SU-DHL-6 (cell line): ENCODE results near the gene ADAMTS12.

Experiments used
- H2AFZ ChIP-seq: fragments of 200-600 bp; sonication (generic); 2 replicates; pipeline ENCODE4 v1.6.1; 2014; ENCODE audit warnings: low read depth, mild to moderate bottlenecking, moderate library complexity, mixed read lengths, antibody characterized with exemption, low read length; ENCODE audit not compliant: severe bottlenecking
- H3F3A ChIP-seq: fragments of 200-600 bp; shearing (Covaris generic); 2 replicates; pipeline ENCODE4 v1.6.0; 2016; ENCODE audit warnings: antibody characterized with exemption, mild to moderate bottlenecking; ENCODE audit not compliant: insufficient read depth
- H3K27ac ChIP-seq: fragments of 200-600 bp; sonication (generic); 2 replicates; pipeline ENCODE4 v1.5.1; 2016; ENCODE audit warnings: low read depth, mild to moderate bottlenecking, low read length, moderate library complexity, mixed read lengths
- H3K27me3 ChIP-seq: fragments of 200-600 bp; sonication (generic), shearing (Covaris generic); 2 replicates; pipeline ENCODE4 v1.6.0; 2014; ENCODE audit warnings: mild to moderate bottlenecking, low read length
- H3K36me3 ChIP-seq: fragments of 200-600 bp; sonication (generic); 2 replicates; pipeline ENCODE4 v1.6.1; 2014; ENCODE audit warnings: mild to moderate bottlenecking, low read length, mixed read lengths
- H3K4me2 ChIP-seq: fragments of 300-600, 200-600 bp; shearing (Covaris generic), sonication (generic); 2 replicates; pipeline ENCODE4 v1.6.0; 2014; ENCODE audit warnings: low read length, low read depth, mild to moderate bottlenecking; ENCODE audit not compliant: poor library complexity, severe bottlenecking
- H3K4me3 ChIP-seq: fragments of 200-600 bp; sonication (generic); 2 replicates; pipeline ENCODE4 v1.5.1; 2014; ENCODE audit warnings: antibody characterized with exemption, low read length, mild to moderate bottlenecking, mixed read lengths; ENCODE audit not compliant: insufficient read depth, poor library complexity, severe bottlenecking
- H3K79me2 ChIP-seq: fragments of 200-600 bp; sonication (generic); 2 replicates; pipeline ENCODE4 v1.6.1; 2014; ENCODE audit warnings: mild to moderate bottlenecking, low read length, moderate library complexity; ENCODE audit not compliant: insufficient read depth
- H3K9ac ChIP-seq: fragments of 200-600 bp; sonication (generic); 2 replicates; pipeline ENCODE4 v1.7.0; 2014; ENCODE audit warnings: mild to moderate bottlenecking, low read length
- H3K9me2 ChIP-seq: fragments of 200-600 bp; sonication (generic); replicated peaks from 2 replicates; pipeline ENCODE4 v1.6.1; 2014; ENCODE audit warnings: low read length; ENCODE audit not compliant: insufficient read depth
- H3K9me3 ChIP-seq: fragments of 200-600 bp; sonication (generic); 2 replicates; pipeline ENCODE4 v1.6.1; 2014; ENCODE audit warnings: low read length, mixed read lengths; ENCODE audit not compliant: insufficient read depth
- H4K20me1 ChIP-seq: fragments of 200-600 bp; sonication (generic); 2 replicates; pipeline ENCODE4 v1.6.1; 2014; ENCODE audit warnings: low read depth, mild to moderate bottlenecking, antibody characterized with exemption, low read length, moderate library complexity, mixed read lengths
- EZH2phosphoT487 ChIP-seq: fragments of 200-600 bp; sonication (generic), shearing (Covaris generic); conservative IDR thresholded peaks from 2 replicates; pipeline ENCODE4 v1.6.1; 2018; ENCODE audit warnings: mild to moderate bottlenecking, antibody characterized with exemption, low read length, moderate library complexity, mixed read lengths
- TF ChIP-seq, protein P1 (sequence below): fragments of 200-600 bp; sonication (generic); IDR thresholded peaks from one replicate; pipeline ENCODE4 v1.5.1; 2017; ENCODE audit warnings: antibody characterized with exemption, mild to moderate bottlenecking, low read length, moderate library complexity; ENCODE audit not compliant: insufficient read depth, poor library complexity, severe bottlenecking

ADAMTS12 gene

GRCh38 chr5:33715661-33716060 lies 176.1 kb downstream of the ADAMTS12 start:
- H3K9me2 ChIP-seq, result no peaks in the 10 kb centered on the region
- no peak overlapping the region for H3K9ac ChIP-seq
- no peak overlapping the region for H3K4me3 ChIP-seq
- no peaks in the 10 kb centered on the region for H3F3A ChIP-seq
- no peaks in the 10 kb centered on the region for H3K27me3 ChIP-seq
- no peaks in the 10 kb centered on the region for H3K9me3 ChIP-seq
- no peaks in the 10 kb centered on the region for H3K79me2 ChIP-seq
- no peaks in the 10 kb centered on the region for H3K36me3 ChIP-seq
- TF ChIP-seq, protein P1, sequence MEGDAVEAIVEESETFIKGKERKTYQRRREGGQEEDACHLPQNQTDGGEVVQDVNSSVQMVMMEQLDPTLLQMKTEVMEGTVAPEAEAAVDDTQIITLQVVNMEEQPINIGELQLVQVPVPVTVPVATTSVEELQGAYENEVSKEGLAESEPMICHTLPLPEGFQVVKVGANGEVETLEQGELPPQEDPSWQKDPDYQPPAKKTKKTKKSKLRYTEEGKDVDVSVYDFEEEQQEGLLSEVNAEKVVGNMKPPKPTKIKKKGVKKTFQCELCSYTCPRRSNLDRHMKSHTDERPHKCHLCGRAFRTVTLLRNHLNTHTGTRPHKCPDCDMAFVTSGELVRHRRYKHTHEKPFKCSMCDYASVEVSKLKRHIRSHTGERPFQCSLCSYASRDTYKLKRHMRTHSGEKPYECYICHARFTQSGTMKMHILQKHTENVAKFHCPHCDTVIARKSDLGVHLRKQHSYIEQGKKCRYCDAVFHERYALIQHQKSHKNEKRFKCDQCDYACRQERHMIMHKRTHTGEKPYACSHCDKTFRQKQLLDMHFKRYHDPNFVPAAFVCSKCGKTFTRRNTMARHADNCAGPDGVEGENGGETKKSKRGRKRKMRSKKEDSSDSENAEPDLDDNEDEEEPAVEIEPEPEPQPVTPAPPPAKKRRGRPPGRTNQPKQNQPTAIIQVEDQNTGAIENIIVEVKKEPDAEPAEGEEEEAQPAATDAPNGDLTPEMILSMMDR, result no peak
- no peak for TF ChIP-seq EZH2phosphoT487
- H4K20me1 ChIP-seq, result no peaks in the 10 kb centered on the region
- no peak overlapping the region for H3K4me2 ChIP-seq
- no peak overlapping the region for H2AFZ ChIP-seq
- no peak overlapping the region for H3K27ac ChIP-seq

DNA sequence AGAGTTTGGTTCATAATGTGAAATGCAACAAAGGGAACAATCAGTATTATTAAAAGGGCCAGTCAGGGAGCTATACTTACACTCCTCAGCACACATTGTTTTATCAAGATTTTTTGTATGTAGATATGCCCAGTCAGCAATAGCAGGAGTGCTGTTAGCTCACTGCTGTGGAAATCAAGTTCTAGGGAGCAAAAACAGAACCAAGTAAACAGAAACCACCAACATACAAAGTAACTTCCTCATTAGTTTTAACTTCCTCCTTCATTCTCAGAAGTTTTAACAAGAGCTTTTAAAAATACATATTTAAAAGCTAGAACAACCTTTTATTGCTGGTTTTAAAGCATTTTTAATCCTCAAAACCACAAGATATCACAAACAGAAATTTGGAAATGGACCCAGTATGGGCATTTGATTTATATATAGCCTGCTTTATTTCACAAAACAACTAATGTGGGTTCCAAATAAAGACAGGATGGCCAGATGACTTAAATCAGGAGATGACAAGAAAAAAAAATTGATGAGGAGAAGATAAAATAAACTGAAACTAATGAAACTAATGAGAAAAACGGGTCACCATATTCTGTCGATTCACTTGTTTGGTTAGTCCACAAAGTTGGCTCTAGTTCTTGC lies 178.5 kb downstream of the ADAMTS12 start:
- H3K9me2 ChIP-seq, result no peaks in the 10 kb centered on the region
- no peak overlapping the region for H2AFZ ChIP-seq
- no peak overlapping the region for H3K4me2 ChIP-seq
- no peaks in the 10 kb centered on the region for H3F3A ChIP-seq
- H3K9ac ChIP-seq, result no peak overlapping the region
- H3K9me3 ChIP-seq, result no peaks in the 10 kb centered on the region
- H4K20me1 ChIP-seq, result no peaks in the 10 kb centered on the region
- H3K4me3 ChIP-seq, result no peak overlapping the region
- H3K27me3 ChIP-seq, result no peaks in the 10 kb centered on the region
- H3K27ac ChIP-seq, result no peak overlapping the region
- TF ChIP-seq EZH2phosphoT487, result no peak
- TF ChIP-seq, protein P1, result no peak
- no peaks in the 10 kb centered on the region for H3K79me2 ChIP-seq
- H3K36me3 ChIP-seq, result no peaks in the 10 kb centered on the region

GRCh38 chr5:33712664-33713063 lies 179.1 kb downstream of the ADAMTS12 start:
- Histone ChIP-seq H3K9ac (no peak overlapping the region), H3F3A (no peaks in the 10 kb centered on the region), H3K27ac (no peak overlapping the region), H4K20me1 (no peaks in the 10 kb centered on the region), H3K4me2 (no peak overlapping the region), H3K79me2 (no peaks in the 10 kb centered on the region), H3K27me3 (no peaks in the 10 kb centered on the region), H3K36me3 (no peaks in the 10 kb centered on the region), H3K4me3 (no peak overlapping the region), H3K9me3 (no peaks in the 10 kb centered on the region), H2AFZ (no peak overlapping the region), H3K9me2 (no peaks in the 10 kb centered on the region)
- TF ChIP-seq, protein P1, result no peak
